Liver (tissue), 2 donors: ENCODE data around the gene KATNAL2.
"Not testable (repeated sequence)": the region's sequence is repeated elsewhere in the genome, so short reads cannot be mapped to it uniquely, and the experiment has no call there.

Source experiments
- TF ChIP-seq, protein P1 (sequence below): fragments of 150-350 bp; IDR thresholded peaks from 2 replicates; pipeline ENCODE4 v1.5.1; 2017; ENCODE audit warnings: improper control_type of control experiment, low read depth, low read length; ENCODE audit not compliant: missing input control
- TF ChIP-seq, protein P2 (sequence below): IDR thresholded peaks from 2 replicates; pipeline ENCODE4 v1.6.1; 2016; ENCODE audit warnings: antibody characterized with exemption, mild to moderate bottlenecking
- donor health status: healthy.

DNA sequence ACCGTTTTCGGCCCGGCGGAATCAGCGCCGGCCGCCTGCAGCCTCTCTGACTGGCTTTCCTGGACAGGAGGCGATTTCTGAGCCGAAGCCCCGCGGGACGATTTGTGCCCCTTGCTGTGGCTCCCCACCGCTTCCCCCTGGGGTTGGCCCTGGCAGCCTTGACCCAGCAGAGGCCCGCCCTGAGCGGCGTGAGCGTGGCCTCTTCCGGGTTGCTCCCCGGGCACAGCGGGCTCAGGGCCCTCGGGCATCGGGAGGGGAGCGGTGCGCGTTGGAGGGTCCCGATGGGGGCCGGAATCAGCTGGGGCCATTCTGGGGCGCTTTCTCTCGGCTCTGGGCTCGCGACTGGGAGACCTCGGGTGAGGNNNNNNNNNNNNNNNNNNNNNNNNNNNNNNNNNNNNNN, 52.1 kb downstream of the KATNAL2 start:
- TF ChIP-seq, protein P1, sequence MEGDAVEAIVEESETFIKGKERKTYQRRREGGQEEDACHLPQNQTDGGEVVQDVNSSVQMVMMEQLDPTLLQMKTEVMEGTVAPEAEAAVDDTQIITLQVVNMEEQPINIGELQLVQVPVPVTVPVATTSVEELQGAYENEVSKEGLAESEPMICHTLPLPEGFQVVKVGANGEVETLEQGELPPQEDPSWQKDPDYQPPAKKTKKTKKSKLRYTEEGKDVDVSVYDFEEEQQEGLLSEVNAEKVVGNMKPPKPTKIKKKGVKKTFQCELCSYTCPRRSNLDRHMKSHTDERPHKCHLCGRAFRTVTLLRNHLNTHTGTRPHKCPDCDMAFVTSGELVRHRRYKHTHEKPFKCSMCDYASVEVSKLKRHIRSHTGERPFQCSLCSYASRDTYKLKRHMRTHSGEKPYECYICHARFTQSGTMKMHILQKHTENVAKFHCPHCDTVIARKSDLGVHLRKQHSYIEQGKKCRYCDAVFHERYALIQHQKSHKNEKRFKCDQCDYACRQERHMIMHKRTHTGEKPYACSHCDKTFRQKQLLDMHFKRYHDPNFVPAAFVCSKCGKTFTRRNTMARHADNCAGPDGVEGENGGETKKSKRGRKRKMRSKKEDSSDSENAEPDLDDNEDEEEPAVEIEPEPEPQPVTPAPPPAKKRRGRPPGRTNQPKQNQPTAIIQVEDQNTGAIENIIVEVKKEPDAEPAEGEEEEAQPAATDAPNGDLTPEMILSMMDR: not testable (repeated sequence)
- TF ChIP-seq, protein P2, sequence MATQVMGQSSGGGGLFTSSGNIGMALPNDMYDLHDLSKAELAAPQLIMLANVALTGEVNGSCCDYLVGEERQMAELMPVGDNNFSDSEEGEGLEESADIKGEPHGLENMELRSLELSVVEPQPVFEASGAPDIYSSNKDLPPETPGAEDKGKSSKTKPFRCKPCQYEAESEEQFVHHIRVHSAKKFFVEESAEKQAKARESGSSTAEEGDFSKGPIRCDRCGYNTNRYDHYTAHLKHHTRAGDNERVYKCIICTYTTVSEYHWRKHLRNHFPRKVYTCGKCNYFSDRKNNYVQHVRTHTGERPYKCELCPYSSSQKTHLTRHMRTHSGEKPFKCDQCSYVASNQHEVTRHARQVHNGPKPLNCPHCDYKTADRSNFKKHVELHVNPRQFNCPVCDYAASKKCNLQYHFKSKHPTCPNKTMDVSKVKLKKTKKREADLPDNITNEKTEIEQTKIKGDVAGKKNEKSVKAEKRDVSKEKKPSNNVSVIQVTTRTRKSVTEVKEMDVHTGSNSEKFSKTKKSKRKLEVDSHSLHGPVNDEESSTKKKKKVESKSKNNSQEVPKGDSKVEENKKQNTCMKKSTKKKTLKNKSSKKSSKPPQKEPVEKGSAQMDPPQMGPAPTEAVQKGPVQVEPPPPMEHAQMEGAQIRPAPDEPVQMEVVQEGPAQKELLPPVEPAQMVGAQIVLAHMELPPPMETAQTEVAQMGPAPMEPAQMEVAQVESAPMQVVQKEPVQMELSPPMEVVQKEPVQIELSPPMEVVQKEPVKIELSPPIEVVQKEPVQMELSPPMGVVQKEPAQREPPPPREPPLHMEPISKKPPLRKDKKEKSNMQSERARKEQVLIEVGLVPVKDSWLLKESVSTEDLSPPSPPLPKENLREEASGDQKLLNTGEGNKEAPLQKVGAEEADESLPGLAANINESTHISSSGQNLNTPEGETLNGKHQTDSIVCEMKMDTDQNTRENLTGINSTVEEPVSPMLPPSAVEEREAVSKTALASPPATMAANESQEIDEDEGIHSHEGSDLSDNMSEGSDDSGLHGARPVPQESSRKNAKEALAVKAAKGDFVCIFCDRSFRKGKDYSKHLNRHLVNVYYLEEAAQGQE: not testable (repeated sequence)
